HepG2 (cell line): ENCODE measurements around the gene FUCA2. TPM values are rescaled to one million over a fixed set of nuclear protein-coding genes. Genes with fewer than 3 reads are reported as not detected.
A peak's percentile ranks its signal among the peaks of the same experiment; 100 is the strongest.

ENCODE experiments used
- BHLHE40 ChIP-seq: IDR thresholded peaks from 2 replicates; pipeline ENCODE4 v1.6.1; 2011; ENCODE audit warnings: low read length, improper control_type of control experiment
- CBX1 ChIP-seq: IDR thresholded peaks from one replicate; pipeline ENCODE4 v1.6.1; 2016; ENCODE audit warnings: antibody characterized with exemption, low read depth
- CREM ChIP-seq, 2 experiments: sonication (generic) in 1 of 2; formaldehyde crosslinking in 1 of 2; IDR thresholded peaks; 2 replicates each; pipeline versions ENCODE4 v1.4.0 to v1.6.1; 2016 to 2020; ENCODE audit warnings: antibody characterized with exemption in 1 of 2, mild to moderate bottlenecking in 1 of 2, missing genetic modification reagents in 1 of 2
- ETV5 ChIP-seq: IDR thresholded peaks from 2 replicates; pipeline ENCODE4 v1.6.1; 2018; ENCODE audit warnings: missing biosample characterization, missing genetic modification reagents, inconsistent platforms, borderline replicate concordance
- HDAC1 ChIP-seq: sonication (generic); formaldehyde crosslinking; IDR thresholded peaks from 2 replicates; pipeline ENCODE4 v1.5.1; 2020; ENCODE audit warnings: mild to moderate bottlenecking, missing genetic modification reagents
- KLF16 ChIP-seq, 2 experiments: sonication (generic) in 1 of 2; formaldehyde crosslinking in 1 of 2; IDR thresholded peaks; 2 replicates each; pipeline versions ENCODE4 v1.6.1 to v1.8.0; 2016 to 2023; ENCODE audit warnings: missing genetic modification reagents in 2 of 2, missing compliant biosample characterization in 1 of 2
- MIXL1 ChIP-seq: IDR thresholded peaks from 2 replicates; pipeline ENCODE4 v1.6.1; 2016
- NBN ChIP-seq: fragments of 450-650 bp; conservative IDR thresholded peaks from 2 replicates; pipeline ENCODE4 v1.6.1; 2017
- NR3C1 ChIP-seq: sonication (generic); formaldehyde crosslinking; IDR thresholded peaks from 2 replicates; pipeline ENCODE4 v1.4.0; 2020; ENCODE audit warnings: missing genetic modification reagents
- PCBP1 ChIP-seq: fragments of 200-400 bp; formaldehyde crosslinking; IDR thresholded peaks from 2 replicates; pipeline ENCODE4 v1.6.1; 2017; ENCODE audit warnings: mild to moderate bottlenecking, low read depth, low read length, borderline replicate concordance
- PCBP2 ChIP-seq: fragments of 200-400 bp; formaldehyde crosslinking; optimal IDR thresholded peaks from 2 replicates; pipeline ENCODE3; 2018; ENCODE audit warnings: low read length, low read depth; ENCODE audit not compliant: poor library complexity, severe bottlenecking
- PRPF4 ChIP-seq: fragments of 200-400 bp; formaldehyde crosslinking; IDR thresholded peaks from 2 replicates; pipeline ENCODE4 v1.6.1; 2016; ENCODE audit warnings: low read length, low read depth; ENCODE audit not compliant: poor library complexity, severe bottlenecking
- RFX5 ChIP-seq: IDR thresholded peaks from 2 replicates; pipeline ENCODE4 v1.6.1; 2011; ENCODE audit warnings: low read depth, low read length, improper control_type of control experiment
- SNAI1 ChIP-seq: sonication (generic); formaldehyde crosslinking; IDR thresholded peaks from 2 replicates; pipeline ENCODE4 v1.5.0; 2020; ENCODE audit warnings: mild to moderate bottlenecking, missing genetic modification reagents, borderline replicate concordance
- SP140L ChIP-seq: sonication (generic); formaldehyde crosslinking; IDR thresholded peaks from 2 replicates; pipeline ENCODE4 v1.4.0; 2020; ENCODE audit warnings: missing genetic modification reagents, borderline replicate concordance
- TBP ChIP-seq: sonication (generic); formaldehyde crosslinking; IDR thresholded peaks from 2 replicates; pipeline ENCODE4 v1.5.0; 2020; ENCODE audit warnings: missing genetic modification reagents
- TRIM24 ChIP-seq: sonication (generic); formaldehyde crosslinking; IDR thresholded peaks from 2 replicates; pipeline ENCODE4 v1.8.0; 2022; ENCODE audit warnings: mild to moderate bottlenecking, missing genetic modification reagents
- UBTF ChIP-seq: sonication (generic); formaldehyde crosslinking; IDR thresholded peaks from 2 replicates; pipeline ENCODE4 v1.4.0; 2020; ENCODE audit warnings: mild to moderate bottlenecking, missing genetic modification reagents
- YEATS4 ChIP-seq: sonication (generic); formaldehyde crosslinking; IDR thresholded peaks from 2 replicates; pipeline ENCODE4 v1.4.0; 2020; ENCODE audit warnings: missing genetic modification reagents, borderline replicate concordance
- ZC3H4 ChIP-seq: sonication (generic); formaldehyde crosslinking; IDR thresholded peaks from 2 replicates; pipeline ENCODE4 v1.4.0; 2020; ENCODE audit warnings: missing genetic modification reagents, borderline replicate concordance
- ZFP36L1 ChIP-seq: sonication (generic); formaldehyde crosslinking; IDR thresholded peaks from 2 replicates; pipeline ENCODE4 v1.8.0; 2022; ENCODE audit warnings: mild to moderate bottlenecking, missing genetic modification reagents, moderate library complexity
- ZNF260 ChIP-seq: sonication (generic); formaldehyde crosslinking; IDR thresholded peaks from 2 replicates; pipeline ENCODE4 v1.4.0; 2020; ENCODE audit warnings: missing genetic modification reagents, low read depth, mild to moderate bottlenecking, borderline replicate concordance
- ZNF282 ChIP-seq: fragments of 450-650 bp; IDR thresholded peaks from 2 replicates; pipeline ENCODE4 v1.6.1; 2018; ENCODE audit not compliant: partially characterized antibody
- ZNF678 ChIP-seq: sonication (generic); formaldehyde crosslinking; IDR thresholded peaks from 2 replicates; pipeline ENCODE4 v1.4.0; 2020; ENCODE audit warnings: mild to moderate bottlenecking, missing genetic modification reagents
- ZNF703 ChIP-seq: sonication (generic); formaldehyde crosslinking; IDR thresholded peaks from 2 replicates; pipeline ENCODE4 v1.5.1; 2020; ENCODE audit warnings: missing genetic modification reagents, mild to moderate bottlenecking, moderate library complexity, borderline replicate concordance
- ZNF816 ChIP-seq: sonication (generic); formaldehyde crosslinking; IDR thresholded peaks from 2 replicates; pipeline ENCODE4 v1.8.0; 2022; ENCODE audit warnings: missing genetic modification reagents, mild to moderate bottlenecking, borderline replicate concordance
- ZNF83 ChIP-seq: sonication (generic); formaldehyde crosslinking; IDR thresholded peaks from 2 replicates; pipeline ENCODE4 v1.4.0; 2020; ENCODE audit warnings: missing genetic modification reagents, mild to moderate bottlenecking, borderline replicate concordance
- polyA plus RNA-seq, 8 experiments: library from polyadenylated mRNA; depleted of rRNA in 3 of 8; stranded (reverse) in 7 of 8; unstranded in 1 of 8; fragments of >200 nt; fragmentation: Illumina TruSeq in 4 of 8; extraction: Trizol in 4 of 8; gene quantifications; 2 replicates each; pipeline versions ENCODE4 v1.2.1 to v1.2.3, GENCODE V29; 2011 to 2016; ENCODE audit warnings: low read depth in 4 of 8, missing spikeins in 1 of 8, mixed read lengths in 1 of 8; ENCODE audit not compliant: insufficient read depth in 1 of 8
- total RNA-seq, 5 experiments: library from RNA; depleted of rRNA; stranded (reverse); fragments of >200 nt; fragmentation: Illumina TruSeq; extraction: Trizol; gene quantifications; 2 replicates each; pipeline ENCODE4 v1.2.3, GENCODE V29; 2016; ENCODE audit warnings: low read depth in 1 of 5
- TF ChIP-seq, protein P1 (sequence below): sonication (generic); formaldehyde crosslinking; IDR thresholded peaks from 2 replicates; pipeline ENCODE4 v1.5.0; 2020; ENCODE audit warnings: missing genetic modification reagents

The FUCA2 gene
- total and polyA plus RNA-seq, 2 of the 13 experiments (the other 11 are each of a cell fraction or from before 2014, with no cell fraction given): 87.4 to 144 TPM

DNA sequence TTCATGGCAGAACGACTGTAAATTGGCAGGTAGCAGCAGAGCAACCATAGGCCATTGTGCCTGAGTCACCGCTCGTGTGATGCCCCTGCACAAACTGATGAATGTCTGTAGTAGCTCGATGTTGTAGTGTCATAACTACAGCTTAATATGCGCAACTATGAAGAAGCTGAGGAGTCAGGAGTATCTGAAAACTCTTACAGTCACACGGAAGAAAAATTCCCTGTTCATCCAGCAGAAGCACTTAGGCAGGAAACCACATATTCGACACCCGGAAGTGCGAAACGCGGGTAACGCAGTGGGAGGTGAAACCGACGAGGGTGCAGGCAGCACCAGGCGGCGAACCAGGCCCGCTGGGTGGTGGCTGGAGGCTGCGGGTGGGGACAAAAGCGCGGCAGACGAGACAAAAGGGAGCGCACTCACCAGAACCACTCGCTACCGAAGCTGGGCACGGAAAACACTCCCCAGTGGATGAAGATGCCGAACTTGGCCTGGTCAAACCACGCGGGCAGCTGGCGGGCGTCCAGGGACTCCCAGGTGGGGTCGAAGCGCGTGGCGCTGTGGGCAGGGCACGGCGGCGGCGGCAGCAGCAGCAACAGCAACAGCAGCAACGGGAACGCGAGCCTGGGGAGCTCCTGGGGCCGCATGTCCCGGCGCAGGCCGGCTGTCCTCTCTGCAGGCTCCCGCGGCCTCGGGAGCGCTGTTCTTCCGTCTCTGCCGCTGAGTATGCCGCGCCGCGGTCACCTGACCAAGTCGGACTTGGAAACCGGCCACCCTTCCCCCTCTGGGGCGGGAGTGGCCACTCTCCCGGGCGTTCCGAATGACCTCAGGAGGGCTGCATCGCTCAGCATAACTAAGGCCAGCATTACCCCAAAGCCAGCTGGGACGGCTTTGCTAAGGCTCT, at the start of gene FUCA2 (continued):
- TF ChIP-seq CREM (IDR thresholded peaks at IDR 0.05) (no peak; the same call in 1 of the 2 replicates), CREM (CRISPR knock-in tag; IDR thresholded peaks at IDR 0.05) (no peak), NBN (no peak), UBTF (CRISPR knock-in tag) (peak; percentile 98), ZNF816 (CRISPR knock-in tag) (peak; percentile 54; the same call in 1 of the 2 replicates), YEATS4 (CRISPR knock-in tag) (peak; percentile 96), ZNF282 (no peak), CBX1 (peak; percentile 66), MIXL1 (CRISPR knock-in tag) (no peak; the same call in 1 of the 2 replicates), PCBP2 (no peak), ZNF678 (CRISPR knock-in tag) (peak; percentile 93; the same call in 1 of the 2 replicates), RFX5 (no peak), KLF16 (CRISPR knock-in tag; IDR thresholded peaks at IDR 0.05) (peak in 1 of 2 experiments; percentile 86; a peak in 2 of 4 replicates), SNAI1 (CRISPR knock-in tag) (peak; percentile 90), ZNF260 (no peak), BHLHE40 (peak; percentile 84), ETV5 (CRISPR knock-in tag) (peak; percentile 68), ZFP36L1 (CRISPR knock-in tag) (peak; percentile 25; the same call in 1 of the 2 replicates), HDAC1 (CRISPR knock-in tag) (peak; percentile 91), ZNF83 (CRISPR knock-in tag) (no peak), ZNF703 (peak; percentile 90; the same call in 1 of the 2 replicates), NR3C1 (no peak), TRIM24 (0 out of 2 replicates have a peak, but pooled peaks have one; percentile 13), SP140L (CRISPR knock-in tag) (0 out of 2 replicates have a peak, but pooled peaks have one; percentile 18), TBP (CRISPR knock-in tag) (no peak), PCBP1 (no peak), ZC3H4 (CRISPR knock-in tag) (peak; percentile 28; the same call in 1 of the 2 replicates), PRPF4 (no peak)
- TF ChIP-seq, protein P1, sequence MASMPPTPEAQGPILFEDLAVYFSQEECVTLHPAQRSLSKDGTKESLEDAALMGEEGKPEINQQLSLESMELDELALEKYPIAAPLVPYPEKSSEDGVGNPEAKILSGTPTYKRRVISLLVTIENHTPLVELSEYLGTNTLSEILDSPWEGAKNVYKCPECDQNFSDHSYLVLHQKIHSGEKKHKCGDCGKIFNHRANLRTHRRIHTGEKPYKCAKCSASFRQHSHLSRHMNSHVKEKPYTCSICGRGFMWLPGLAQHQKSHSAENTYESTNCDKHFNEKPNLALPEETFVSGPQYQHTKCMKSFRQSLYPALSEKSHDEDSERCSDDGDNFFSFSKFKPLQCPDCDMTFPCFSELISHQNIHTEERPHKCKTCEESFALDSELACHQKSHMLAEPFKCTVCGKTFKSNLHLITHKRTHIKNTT (CRISPR knock-in tag): no peak
